Stimulated activated CD8-positive, alpha-beta memory T cell treated with anti-CD3 and anti-CD28 coated beads, Interleukin-15, amount 100 ng/mL, for 48 hours (primary cell): ENCODE results near the gene TMEM40.
"Not testable (repeated sequence)": the region's sequence is repeated elsewhere in the genome, so short reads cannot be mapped to it uniquely, and the experiment has no call there.

Experiments
- DNase-seq, 2 donors: peaks; one replicate each; pipeline ENCODE4 v3.0.0-alpha.2; 2020; ENCODE audit warnings: low read depth in 2 of 2

The TMEM40 gene

GRCh38 chr3:12759097-12759679, at the start of gene TMEM40:
Gene TMEM40 (minus strand): TSS chr3:12759259. CDS start chr3:12749832, 9,427 bp downstream.
- no peak for DNase-seq

GRCh38 chr3:12808587-12808986, 49.5 kb upstream of the TMEM40 start:
- DNase-seq = no peak

GRCh38 chr3:12807601-12808359, 48.7 kb upstream of the TMEM40 start:
- DNase-seq = no peak

- no peak for DNase-seq
Measured at GRCh38 chr3:12807066-12807465, 48.0 kb upstream of the TMEM40 start.

GRCh38 chr3:12803371-12803770, 44.3 kb upstream of the TMEM40 start:
- DNase-seq = no peak

GRCh38 chr3:12799525-12800440, 40.7 kb upstream of the TMEM40 start:
- DNase-seq = no peak

GRCh38 chr3:12798559-12799179, 39.6 kb upstream of the TMEM40 start:
- DNase-seq = no peak

- no peak for DNase-seq
Measured at GRCh38 chr3:12797892-12798558, 39.0 kb upstream of the TMEM40 start.

GRCh38 chr3:12797124-12797891, 38.2 kb upstream of the TMEM40 start:
- no peak for DNase-seq

GRCh38 chr3:12796171-12797123, 37.4 kb upstream of the TMEM40 start, which contains the start of gene CAND2:
Gene CAND2 (plus strand): TSS chr3:12796680. CDS start chr3:12796721, 41 bp downstream.
- peak in 1 of 2 donors; percentile 9 for DNase-seq

GRCh38 chr3:12793701-12794100, 34.6 kb upstream of the TMEM40 start:
- no peak for DNase-seq

- DNase-seq = no peak
Measured at GRCh38 chr3:12791430-12791829, 32.4 kb upstream of the TMEM40 start.

GRCh38 chr3:12787967-12788690, 29.1 kb upstream of the TMEM40 start:
- DNase-seq = not testable (repeated sequence)

GRCh38 chr3:12787346-12787745, 28.3 kb upstream of the TMEM40 start:
- peak; percentile 32 to 49 for DNase-seq

GRCh38 chr3:12785096-12785495, 26.0 kb upstream of the TMEM40 start:
- no peak for DNase-seq

- no peak for DNase-seq
Measured at GRCh38 chr3:12782172-12782815, 23.2 kb upstream of the TMEM40 start.

GRCh38 chr3:12780751-12781150, 21.7 kb upstream of the TMEM40 start:
- DNase-seq = no peak

- DNase-seq = no peak
Measured at GRCh38 chr3:12777171-12777570, 18.1 kb upstream of the TMEM40 start.
